Activated T-cell treated with anti-CD3 and anti-CD28 coated beads for 48 hours (primary cell): ENCODE data around the gene ACOT4.
"Not testable (repeated sequence)": the region's sequence is repeated elsewhere in the genome, so short reads cannot be mapped to it uniquely, and the experiment has no call there.

Experiments
- DNase-seq: peaks from one replicate; pipeline ENCODE4 v3.0.0-alpha.2; 2020; ENCODE audit warnings: low read depth

ACOT4 gene

GRCh38 chr14:73591690-73592449 lies at the start of gene ACOT4:
Gene ACOT4 (plus strand): TSS chr14:73591873. CDS start chr14:73591960, 87 bp downstream.
- DNase-seq = peak; percentile 54

- not testable (repeated sequence) for DNase-seq
These were observed 48.7 kb upstream of the ACOT4 start for GRCh38 chr14:73542961-73543360.

GRCh38 chr14:73545353-73545752 lies 46.3 kb upstream of the ACOT4 start:
- not testable (repeated sequence) for DNase-seq

- not testable (repeated sequence) for DNase-seq
These were observed 42.6 kb upstream of the ACOT4 start for GRCh38 chr14:73549097-73549496.

GRCh38 chr14:73549889-73550524 lies 41.7 kb upstream of the ACOT4 start:
- DNase-seq = not testable (repeated sequence)

GRCh38 chr14:73553845-73554244 lies 37.8 kb upstream of the ACOT4 start:
- no peak for DNase-seq

GRCh38 chr14:73557201-73557600 lies 34.5 kb upstream of the ACOT4 start:
- not testable (repeated sequence) for DNase-seq

GRCh38 chr14:73558238-73558637 lies 33.4 kb upstream of the ACOT4 start:
- not testable (repeated sequence) for DNase-seq

GRCh38 chr14:73562256-73562655 lies 29.4 kb upstream of the ACOT4 start:
- DNase-seq = not testable (repeated sequence)

- DNase-seq = not testable (repeated sequence)
These were observed 29.0 kb upstream of the ACOT4 start for GRCh38 chr14:73562696-73563095.

- not testable (repeated sequence) for DNase-seq
These were observed 25.2 kb upstream of the ACOT4 start for GRCh38 chr14:73566431-73566830.

GRCh38 chr14:73566935-73567334 lies 24.7 kb upstream of the ACOT4 start:
- DNase-seq = not testable (repeated sequence)

- no peak for DNase-seq
These were observed 24.3 kb upstream of the ACOT4 start for GRCh38 chr14:73567358-73567757.

GRCh38 chr14:73567951-73568885 lies 23.5 kb upstream of the ACOT4 start:
- no peak for DNase-seq

GRCh38 chr14:73568886-73569184 lies 22.8 kb upstream of the ACOT4 start:
- not testable (repeated sequence) for DNase-seq

GRCh38 chr14:73569185-73569958 lies 22.3 kb upstream of the ACOT4 start, which contains the start of gene ACOT2:
Gene ACOT2 (plus strand): TSS chr14:73569213. CDS start chr14:73569241, 28 bp downstream.
- peak; percentile 81 for DNase-seq

- DNase-seq = peak; percentile 61
These were observed 20.8 kb upstream of the ACOT4 start for GRCh38 chr14:73570913-73571312.

GRCh38 chr14:73573034-73573433 lies 18.6 kb upstream of the ACOT4 start:
- not testable (repeated sequence) for DNase-seq

GRCh38 chr14:73573740-73574139 lies 17.9 kb upstream of the ACOT4 start:
- DNase-seq = not testable (repeated sequence)

GRCh38 chr14:73574251-73574650 lies 17.4 kb upstream of the ACOT4 start:
- DNase-seq = not testable (repeated sequence)

- DNase-seq = no peak
These were observed 15.3 kb upstream of the ACOT4 start for GRCh38 chr14:73576391-73576790.
